Measurements from ENCODE around the gene ZSWIM8.

DNA sequence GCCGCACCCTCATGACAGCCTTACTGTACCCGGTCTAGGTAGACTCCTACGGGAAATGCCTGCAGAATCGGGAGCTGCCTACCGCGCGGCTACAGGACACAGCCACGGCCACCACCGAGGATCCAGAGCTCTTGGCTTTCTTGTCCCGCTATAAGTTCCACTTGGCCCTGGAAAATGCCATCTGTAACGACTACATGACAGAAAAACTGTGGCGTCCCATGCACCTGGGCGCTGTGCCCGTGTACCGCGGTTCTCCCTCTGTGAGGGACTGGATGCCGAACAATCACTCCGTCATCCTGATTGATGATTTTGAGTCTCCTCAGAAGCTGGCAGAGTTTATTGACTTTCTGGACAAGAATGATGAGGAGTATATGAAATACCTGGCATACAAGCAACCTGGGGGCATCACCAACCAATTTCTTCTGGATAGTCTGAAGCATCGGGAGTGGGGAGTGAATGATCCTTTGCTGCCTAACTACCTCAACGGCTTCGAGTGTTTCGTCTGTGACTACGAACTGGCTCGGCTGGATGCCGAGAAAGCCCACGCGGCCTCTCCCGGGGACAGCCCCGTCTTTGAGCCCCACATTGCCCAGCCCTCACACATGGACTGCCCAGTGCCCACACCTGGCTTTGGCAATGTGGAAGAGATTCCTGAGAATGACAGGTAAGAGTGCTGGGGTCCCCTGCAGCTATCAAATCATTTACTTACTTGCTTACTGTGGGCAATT, 12.1 kb upstream of the ZSWIM8 start:
- TF ChIP-seq, protein P1, sequence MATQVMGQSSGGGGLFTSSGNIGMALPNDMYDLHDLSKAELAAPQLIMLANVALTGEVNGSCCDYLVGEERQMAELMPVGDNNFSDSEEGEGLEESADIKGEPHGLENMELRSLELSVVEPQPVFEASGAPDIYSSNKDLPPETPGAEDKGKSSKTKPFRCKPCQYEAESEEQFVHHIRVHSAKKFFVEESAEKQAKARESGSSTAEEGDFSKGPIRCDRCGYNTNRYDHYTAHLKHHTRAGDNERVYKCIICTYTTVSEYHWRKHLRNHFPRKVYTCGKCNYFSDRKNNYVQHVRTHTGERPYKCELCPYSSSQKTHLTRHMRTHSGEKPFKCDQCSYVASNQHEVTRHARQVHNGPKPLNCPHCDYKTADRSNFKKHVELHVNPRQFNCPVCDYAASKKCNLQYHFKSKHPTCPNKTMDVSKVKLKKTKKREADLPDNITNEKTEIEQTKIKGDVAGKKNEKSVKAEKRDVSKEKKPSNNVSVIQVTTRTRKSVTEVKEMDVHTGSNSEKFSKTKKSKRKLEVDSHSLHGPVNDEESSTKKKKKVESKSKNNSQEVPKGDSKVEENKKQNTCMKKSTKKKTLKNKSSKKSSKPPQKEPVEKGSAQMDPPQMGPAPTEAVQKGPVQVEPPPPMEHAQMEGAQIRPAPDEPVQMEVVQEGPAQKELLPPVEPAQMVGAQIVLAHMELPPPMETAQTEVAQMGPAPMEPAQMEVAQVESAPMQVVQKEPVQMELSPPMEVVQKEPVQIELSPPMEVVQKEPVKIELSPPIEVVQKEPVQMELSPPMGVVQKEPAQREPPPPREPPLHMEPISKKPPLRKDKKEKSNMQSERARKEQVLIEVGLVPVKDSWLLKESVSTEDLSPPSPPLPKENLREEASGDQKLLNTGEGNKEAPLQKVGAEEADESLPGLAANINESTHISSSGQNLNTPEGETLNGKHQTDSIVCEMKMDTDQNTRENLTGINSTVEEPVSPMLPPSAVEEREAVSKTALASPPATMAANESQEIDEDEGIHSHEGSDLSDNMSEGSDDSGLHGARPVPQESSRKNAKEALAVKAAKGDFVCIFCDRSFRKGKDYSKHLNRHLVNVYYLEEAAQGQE (IDR thresholded peaks at IDR 0.05; ENCODE audit: insufficient read depth in 1 of 2, low read depth in 2 of 2, low read length in 2 of 2) = no peak
- no peak for TF ChIP-seq TAF1 (IDR thresholded peaks at IDR 0.05; ENCODE audit: borderline replicate concordance, insufficient read depth, low read length)
- no peak for TF ChIP-seq POLR2AphosphoS5 (IDR thresholded peaks at IDR 0.05; ENCODE audit: low read depth, low read length)
- TF ChIP-seq FOXP2 (optimal IDR thresholded peaks at IDR 0.05; ENCODE audit: borderline replicate concordance, extremely low read depth, extremely low read length, insufficient read depth) = no peak
- TF ChIP-seq SIN3A (IDR thresholded peaks at IDR 0.05; ENCODE audit: borderline replicate concordance, insufficient read depth, low read length) = no peak

All from PFSK-1 (cell line).